ENCODE measurements around the gene GGT1. TPM values are rescaled to one million over a fixed set of nuclear protein-coding genes. Genes with fewer than 3 reads are reported as not detected.

The GGT1 gene
- total and polyA plus RNA-seq, 2 donors (not counting 3 experiments of a cell fraction or from before 2014, with no cell fraction given) = 1.8 to 2.0 TPM

DNA sequence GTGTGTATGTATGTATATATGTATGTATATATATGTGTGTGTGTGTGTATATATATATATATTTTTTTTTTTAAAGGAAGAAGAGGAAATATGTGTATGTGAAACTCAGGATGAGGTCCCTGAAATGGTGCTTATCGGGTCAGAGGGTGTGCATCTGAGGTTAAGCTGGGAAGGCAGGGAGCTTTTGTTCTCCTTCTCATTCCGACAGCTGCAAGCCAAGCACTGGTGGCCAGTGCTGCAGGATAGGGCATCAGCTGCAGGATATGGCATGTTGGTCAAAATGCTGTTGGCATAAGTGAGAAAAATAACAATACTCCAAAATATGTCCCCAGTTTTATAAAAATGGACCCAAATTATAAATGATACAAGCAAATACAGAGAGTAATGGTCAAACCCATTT is 39.7 kb upstream of the GGT1 start:
- Histone ChIP-seq H3K4me2 (ENCODE audit: insufficient read depth, low read length) (no peak overlapping the region), H3K79me2 (ENCODE audit: control insufficient read depth, insufficient read depth, low read length) (peaks cover 85% of the 10 kb centered on the region), H3K27ac (ENCODE audit: insufficient read depth, low read depth, low read length) (no peak overlapping the region), H2AFZ (ENCODE audit: low read depth, low read length) (no peak overlapping the region), H3K9me1 (replicated peaks; ENCODE audit: control insufficient read depth, extremely low read depth, insufficient read depth, low read length) (no peaks in the 10 kb centered on the region), H3K36me3 (ENCODE audit: control insufficient read depth in 2 of 2, extremely low read depth in 1 of 2, insufficient read depth in 2 of 2, low read length in 2 of 2) (peaks cover 16 to 27% of the 10 kb centered on the region in 2 experiments), H4K20me1 (replicated peaks; ENCODE audit: control insufficient read depth, extremely low read depth, insufficient read depth, low read length) (peaks cover 8% of the 10 kb centered on the region), H3K4me3 (replicated peaks in 1 of 3; ENCODE audit: insufficient read depth in 1 of 3, low read depth in 1 of 3, low read length in 3 of 3) (no peak overlapping the region), H3K9ac (replicated peaks; ENCODE audit: extremely low read depth, insufficient read depth, low read length) (no peak overlapping the region), H3K27me3 (ENCODE audit: control insufficient read depth in 2 of 2, insufficient read depth in 2 of 2, low read length in 2 of 2) (no peaks in the 10 kb centered on the region), H3K9me3 (replicated peaks; ENCODE audit: control insufficient read depth, insufficient read depth, low read length) (no peaks in the 10 kb centered on the region), H3K4me1 (ENCODE audit: control insufficient read depth, extremely low read depth, insufficient read depth, low read length) (no peaks in the 10 kb centered on the region)
- intact Hi-C loops (cut with micrococcal nuclease) = no loop called here
- no peak for DNase-seq (ENCODE audit: low read depth, low spot score)
- dilution Hi-C loops (cut with MboI; ENCODE audit: extremely low pct_ligation_motif_present, low sequenced_read_pairs) = no loop called here
- no peak for TF ChIP-seq EZH2 (IDR thresholded peaks at IDR 0.05; ENCODE audit: borderline replicate concordance, low read depth, low read length, severe bottlenecking)
- no peak for TF ChIP-seq POLR2A (IDR thresholded peaks at IDR 0.05; ENCODE audit: low read depth, low read length)
- TF ChIP-seq, protein P1, sequence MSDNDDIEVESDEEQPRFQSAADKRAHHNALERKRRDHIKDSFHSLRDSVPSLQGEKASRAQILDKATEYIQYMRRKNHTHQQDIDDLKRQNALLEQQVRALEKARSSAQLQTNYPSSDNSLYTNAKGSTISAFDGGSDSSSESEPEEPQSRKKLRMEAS (IDR thresholded peaks at IDR 0.05; ENCODE audit: insufficient read depth, insufficient read length) = no peak
- TF ChIP-seq CTCF (IDR thresholded peaks at IDR 0.05; ENCODE audit: extremely low read depth in 1 of 2, insufficient read depth in 1 of 2, low read depth in 1 of 2, low read length in 2 of 2) = no peak
- no peak for TF ChIP-seq JUN (IDR thresholded peaks at IDR 0.05; ENCODE audit: borderline replicate concordance, insufficient read depth, insufficient read length, low read depth)
- no peak for TF ChIP-seq POLR2AphosphoS5 (IDR thresholded peaks at IDR 0.05; ENCODE audit: insufficient read depth, low read depth, low read length)
- TF ChIP-seq FOS (IDR thresholded peaks at IDR 0.05; ENCODE audit: borderline replicate concordance, insufficient read depth, low read length) = no peak
- TF ChIP-seq MYC (IDR thresholded peaks at IDR 0.05; ENCODE audit: low read depth, low read length) = no peak
- no peak for TF ChIP-seq GATA2 (IDR thresholded peaks at IDR 0.05; ENCODE audit: insufficient read depth, insufficient read length, low read depth, low read length)
- BruUV-seq (replicated peaks) = no TSS peak
- FAIRE-seq = no peak
- POLR2A ChIA-PET = no interaction called here
- CTCF ChIA-PET = no interaction called here
